GM12892 (cell line): ENCODE results near the gene CERS5.

Experiments
- POLR2AphosphoS5 ChIP-seq: IDR thresholded peaks from 2 replicates; pipeline ENCODE4 v1.6.1; 2011; ENCODE audit warnings: low read depth, low read length, control low read depth
- TAF1 ChIP-seq: IDR thresholded peaks from 2 replicates; pipeline ENCODE4 v1.6.1; 2011; ENCODE audit warnings: low read depth, mild to moderate bottlenecking, control low read depth, low read length, borderline replicate concordance

DNA sequence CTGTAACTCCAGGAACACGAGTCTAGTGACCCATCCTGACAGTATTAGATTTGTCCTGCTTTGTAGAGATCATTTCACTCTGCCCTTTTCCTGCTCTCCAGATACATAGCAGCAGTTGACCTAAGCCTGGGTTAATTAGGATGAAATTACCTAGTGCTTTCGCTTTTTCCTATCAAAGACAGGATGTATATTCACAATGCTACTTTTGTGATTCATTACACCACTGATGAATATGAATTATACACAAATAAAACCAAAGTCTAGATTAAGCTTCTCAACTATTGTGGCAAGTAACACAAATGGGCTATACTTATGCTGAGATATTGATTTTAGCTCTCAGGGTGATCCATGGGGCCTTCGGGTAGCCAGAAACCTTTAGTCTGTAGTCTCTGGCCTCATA lies 17.9 kb downstream of the CERS5 start:
- TF ChIP-seq TAF1 = no peak
- TF ChIP-seq POLR2AphosphoS5 = no peak
